ENCODE data around the gene ST7. TPM values are rescaled to one million over a fixed set of nuclear protein-coding genes. Genes with fewer than 3 reads are reported as not detected.

The ST7 gene
- total RNA-seq, 1 donor from 2014 or later, result 39.3 TPM

DNA sequence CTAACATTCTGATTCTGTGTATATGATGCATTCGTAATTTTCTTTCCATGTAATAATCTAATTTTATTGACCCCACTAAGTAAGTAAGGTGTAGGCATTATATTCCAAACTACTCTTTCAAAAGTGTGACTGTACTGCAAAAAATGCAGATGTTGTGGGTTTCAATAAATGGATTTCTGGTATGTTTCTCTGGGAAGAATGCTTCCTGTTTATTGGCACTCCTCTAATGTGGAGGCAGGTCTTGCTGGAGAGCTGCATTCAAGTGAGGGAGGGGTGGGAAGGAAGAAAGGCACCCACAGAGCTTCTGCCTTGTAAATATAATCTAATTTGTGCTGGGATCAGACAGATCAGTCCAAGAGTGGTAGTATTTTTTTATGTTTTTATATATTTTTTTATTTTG lies 23.9 kb downstream of the ST7 start:
- Histone ChIP-seq H3K9me3 (ENCODE audit: insufficient read depth, low read depth, low read length) (no peaks in the 10 kb centered on the region), H3K4me2 (ENCODE audit: low read length) (no peak overlapping the region), H3K36me3 (ENCODE audit: insufficient read depth, low read length) (no peaks in the 10 kb centered on the region), H3K79me2 (ENCODE audit: insufficient read depth, low read length) (peaks cover 34% of the 10 kb centered on the region), H3K27ac (ENCODE audit: low read depth, low read length) (no peak overlapping the region), H3K9ac (ENCODE audit: low read length) (no peak overlapping the region), H3K4me3 (ENCODE audit: insufficient read depth, low read depth, low read length) (no peak overlapping the region), H3K27me3 (ENCODE audit: insufficient read depth, low read length) (no peaks in the 10 kb centered on the region), H4K20me1 (ENCODE audit: insufficient read depth, low read length) (peaks cover 16% of the 10 kb centered on the region), H3K4me1 (ENCODE audit: insufficient read depth, low read length) (peaks cover 8% of the 10 kb centered on the region), H2AFZ (ENCODE audit: low read depth, low read length) (no peak overlapping the region)
- peaks cover 8% of the 10 kb centered on the region for H3K36me3 Mint-ChIP-seq (ENCODE audit: low read depth, unreplicated experiment)
- H3K4me3 Mint-ChIP-seq (ENCODE audit: unreplicated experiment), result no peak overlapping the region
- no peaks in the 10 kb centered on the region for H3K27me3 Mint-ChIP-seq (ENCODE audit: low read depth, unreplicated experiment)
- FAIRE-seq (no peak), DNase-seq (ENCODE audit: low read depth) (peak; percentile 77)
- TF ChIP-seq, protein P1, sequence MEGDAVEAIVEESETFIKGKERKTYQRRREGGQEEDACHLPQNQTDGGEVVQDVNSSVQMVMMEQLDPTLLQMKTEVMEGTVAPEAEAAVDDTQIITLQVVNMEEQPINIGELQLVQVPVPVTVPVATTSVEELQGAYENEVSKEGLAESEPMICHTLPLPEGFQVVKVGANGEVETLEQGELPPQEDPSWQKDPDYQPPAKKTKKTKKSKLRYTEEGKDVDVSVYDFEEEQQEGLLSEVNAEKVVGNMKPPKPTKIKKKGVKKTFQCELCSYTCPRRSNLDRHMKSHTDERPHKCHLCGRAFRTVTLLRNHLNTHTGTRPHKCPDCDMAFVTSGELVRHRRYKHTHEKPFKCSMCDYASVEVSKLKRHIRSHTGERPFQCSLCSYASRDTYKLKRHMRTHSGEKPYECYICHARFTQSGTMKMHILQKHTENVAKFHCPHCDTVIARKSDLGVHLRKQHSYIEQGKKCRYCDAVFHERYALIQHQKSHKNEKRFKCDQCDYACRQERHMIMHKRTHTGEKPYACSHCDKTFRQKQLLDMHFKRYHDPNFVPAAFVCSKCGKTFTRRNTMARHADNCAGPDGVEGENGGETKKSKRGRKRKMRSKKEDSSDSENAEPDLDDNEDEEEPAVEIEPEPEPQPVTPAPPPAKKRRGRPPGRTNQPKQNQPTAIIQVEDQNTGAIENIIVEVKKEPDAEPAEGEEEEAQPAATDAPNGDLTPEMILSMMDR (IDR thresholded peaks at IDR 0.05; ENCODE audit: insufficient read depth, low read depth, low read length), result no peak
- TF ChIP-seq EZH2 (IDR thresholded peaks at IDR 0.05; ENCODE audit: insufficient read depth, low read length), result no peak
- peaks cover 2% of the 10 kb centered on the region for H3K9me3 Mint-ChIP-seq (ENCODE audit: unreplicated experiment)
- no peak overlapping the region for H3K27ac Mint-ChIP-seq (ENCODE audit: unreplicated experiment)
- H3K4me1 Mint-ChIP-seq (ENCODE audit: low read depth, unreplicated experiment), result peaks cover 32% of the 10 kb centered on the region

DNA sequence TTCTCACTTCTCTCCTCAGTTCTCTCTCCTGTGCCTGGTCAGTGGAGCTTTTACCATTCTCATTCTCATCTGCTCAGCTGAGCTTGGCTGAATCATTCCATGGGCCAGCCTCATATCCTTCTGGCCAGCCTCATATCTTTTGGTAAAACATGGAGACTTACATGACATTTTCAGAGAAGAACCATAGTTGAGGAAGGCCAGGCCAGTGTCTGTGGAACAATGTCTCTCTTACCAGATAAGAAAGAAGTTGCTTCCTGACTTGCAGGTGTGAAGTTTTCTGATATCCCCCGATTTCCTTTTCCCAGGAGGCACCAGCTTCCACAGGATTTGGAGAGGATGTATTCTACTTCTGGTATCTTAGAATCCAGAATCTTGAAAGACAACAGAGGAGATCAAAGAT lies 24.7 kb downstream of the ST7 start:
- Histone ChIP-seq H3K36me3 (ENCODE audit: insufficient read depth, low read length) (no peaks in the 10 kb centered on the region), H3K9ac (ENCODE audit: low read length) (no peak overlapping the region), H4K20me1 (ENCODE audit: insufficient read depth, low read length) (peaks cover 12% of the 10 kb centered on the region), H3K4me1 (ENCODE audit: insufficient read depth, low read length) (peaks cover 8% of the 10 kb centered on the region), H3K27ac (ENCODE audit: low read depth, low read length) (no peak overlapping the region), H3K9me3 (ENCODE audit: insufficient read depth, low read depth, low read length) (no peaks in the 10 kb centered on the region), H3K4me2 (ENCODE audit: low read length) (no peak overlapping the region), H3K27me3 (ENCODE audit: insufficient read depth, low read length) (no peaks in the 10 kb centered on the region), H3K4me3 (ENCODE audit: insufficient read depth, low read depth, low read length) (no peak overlapping the region), H3K79me2 (ENCODE audit: insufficient read depth, low read length) (peaks cover 29% of the 10 kb centered on the region), H2AFZ (ENCODE audit: low read depth, low read length) (no peak overlapping the region)
- H3K27ac Mint-ChIP-seq (ENCODE audit: unreplicated experiment), result peak overlapping the region; percentile 67
- H3K4me3 Mint-ChIP-seq (ENCODE audit: unreplicated experiment), result no peak overlapping the region
- DNase-seq (ENCODE audit: low read depth), result no peak
- no peak for FAIRE-seq
- H3K27me3 Mint-ChIP-seq (ENCODE audit: low read depth, unreplicated experiment), result no peaks in the 10 kb centered on the region
- H3K36me3 Mint-ChIP-seq (ENCODE audit: low read depth, unreplicated experiment), result peaks cover 8% of the 10 kb centered on the region
- peaks cover 29% of the 10 kb centered on the region for H3K4me1 Mint-ChIP-seq (ENCODE audit: low read depth, unreplicated experiment)
- peaks cover 2% of the 10 kb centered on the region for H3K9me3 Mint-ChIP-seq (ENCODE audit: unreplicated experiment)
- TF ChIP-seq, protein P1 (IDR thresholded peaks at IDR 0.05; ENCODE audit: insufficient read depth, low read depth, low read length), result no peak
- TF ChIP-seq EZH2 (IDR thresholded peaks at IDR 0.05; ENCODE audit: insufficient read depth, low read length), result no peak

DNA sequence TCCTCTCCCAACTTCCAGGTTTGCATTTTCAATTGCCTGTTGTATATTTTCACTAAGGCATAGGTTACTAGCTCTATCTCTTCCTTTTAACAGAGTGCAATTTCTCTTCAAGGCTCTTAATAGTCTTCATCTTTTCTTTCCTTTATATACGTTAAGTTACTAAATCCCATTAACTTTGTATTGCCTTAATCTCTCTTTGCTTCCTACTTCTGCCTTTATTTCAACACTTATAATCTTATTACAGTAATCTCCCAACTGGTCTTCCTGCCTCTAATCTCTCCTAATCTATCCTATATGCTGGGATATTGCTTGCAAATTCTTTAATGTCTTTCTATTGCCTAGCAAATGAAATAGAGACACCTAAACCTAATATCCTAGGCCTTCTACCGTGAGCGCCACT lies 26.1 kb downstream of the ST7 start:
- Mint-ChIP-seq H3K36me3 (ENCODE audit: low read depth, unreplicated experiment) (peaks cover 8% of the 10 kb centered on the region), H3K27me3 (ENCODE audit: low read depth, unreplicated experiment) (no peaks in the 10 kb centered on the region), H3K9me3 (ENCODE audit: unreplicated experiment) (peaks cover 2% of the 10 kb centered on the region), H3K4me3 (ENCODE audit: unreplicated experiment) (peak overlapping the region; percentile 41), H3K4me1 (ENCODE audit: low read depth, unreplicated experiment) (peaks cover 31% of the 10 kb centered on the region), H3K27ac (ENCODE audit: unreplicated experiment) (peak overlapping the region; percentile 50)
- Histone ChIP-seq H3K4me2 (ENCODE audit: low read length) (no peak overlapping the region), H3K9ac (ENCODE audit: low read length) (no peak overlapping the region), H3K4me1 (ENCODE audit: insufficient read depth, low read length) (peaks cover 8% of the 10 kb centered on the region), H4K20me1 (ENCODE audit: insufficient read depth, low read length) (peaks cover 16% of the 10 kb centered on the region), H2AFZ (ENCODE audit: low read depth, low read length) (no peak overlapping the region), H3K9me3 (ENCODE audit: insufficient read depth, low read depth, low read length) (no peaks in the 10 kb centered on the region), H3K36me3 (ENCODE audit: insufficient read depth, low read length) (no peaks in the 10 kb centered on the region), H3K79me2 (ENCODE audit: insufficient read depth, low read length) (peaks cover 29% of the 10 kb centered on the region), H3K27me3 (ENCODE audit: insufficient read depth, low read length) (no peaks in the 10 kb centered on the region), H3K27ac (ENCODE audit: low read depth, low read length) (no peak overlapping the region), H3K4me3 (ENCODE audit: insufficient read depth, low read depth, low read length) (no peak overlapping the region)
- no peak for FAIRE-seq
- no peak for DNase-seq (ENCODE audit: low read depth)
- no peak for TF ChIP-seq EZH2 (IDR thresholded peaks at IDR 0.05; ENCODE audit: insufficient read depth, low read length)
- TF ChIP-seq, protein P1 (IDR thresholded peaks at IDR 0.05; ENCODE audit: insufficient read depth, low read depth, low read length), result no peak
